DOHH2 (cell line): ENCODE results near the gene TMEM208.

Experiments used
- CTCF ChIP-seq: fragments of 200-600 bp; sonication (generic); IDR thresholded peaks from one replicate; pipeline ENCODE4 v1.5.1; 2014; ENCODE audit warnings: antibody characterized with exemption, mild to moderate bottlenecking, low read depth, low read length; ENCODE audit not compliant: poor library complexity, severe bottlenecking
- EZH2phosphoT487 ChIP-seq: fragments of 200-600 bp; sonication (generic); IDR thresholded peaks from 2 replicates; pipeline ENCODE4 v1.6.1; 2017; ENCODE audit warnings: borderline replicate concordance, mild to moderate bottlenecking, antibody characterized with exemption, low read length, moderate library complexity, mixed read lengths

GRCh38 chr16:67265834-67266233, 38.9 kb downstream of the TMEM208 start:
- TF ChIP-seq CTCF (no peak), EZH2phosphoT487 (no peak)
